ENCODE measurements around the gene ZNF606. TPM values are rescaled to one million over a fixed set of nuclear protein-coding genes. Genes with fewer than 3 reads are reported as not detected.
A peak's percentile ranks its signal among the peaks of the same experiment; 100 is the strongest.

Gene ZNF606
- total RNA-seq, 1 donor from 2014 or later, result 6.4 TPM

DNA sequence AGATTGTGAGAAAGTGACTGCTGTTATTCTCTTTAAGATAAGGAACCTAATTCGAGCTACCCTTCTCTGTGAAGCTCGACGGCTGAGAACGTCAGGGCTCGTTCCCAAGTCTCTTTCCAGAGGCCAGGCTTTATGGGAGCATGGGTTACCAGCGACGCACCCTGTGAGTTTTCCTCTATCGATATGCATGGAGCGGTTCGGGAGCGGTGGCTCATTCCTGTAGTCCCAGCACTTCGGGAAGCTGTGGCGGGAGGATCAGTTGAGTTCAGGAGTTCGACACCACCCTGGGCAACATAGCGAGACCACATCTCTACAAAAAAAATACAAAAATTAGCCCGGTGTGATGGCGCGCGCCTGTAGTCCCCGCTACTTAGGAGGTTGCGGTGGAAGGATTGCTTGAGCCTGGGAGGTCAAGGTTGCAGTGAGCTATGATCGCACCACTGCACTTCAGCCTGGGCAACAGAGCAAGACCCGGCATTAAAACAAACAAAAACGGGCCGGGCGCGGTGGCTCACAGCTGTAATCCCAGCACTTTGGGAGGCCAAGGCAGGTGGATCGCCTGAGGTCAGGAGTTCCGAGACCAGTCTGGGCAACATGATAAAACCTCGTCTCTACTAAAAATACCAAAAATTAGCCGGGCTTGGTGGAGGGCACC is 681 bp upstream of the ZNF606 start:
- Mint-ChIP-seq H3K27me3 (ENCODE audit: insufficient read depth) (no peaks in the 10 kb centered on the region), H3K9me3 (peaks cover 67% of the 10 kb centered on the region)
- intact Hi-C loops (cut with micrococcal nuclease), result loop anchor here (2.0 to 10.0 kb wide), 3 partner anchors 152 to 302 kb away; partner anchors contain the start of genes ERVK3-1 and ZNF274

DNA sequence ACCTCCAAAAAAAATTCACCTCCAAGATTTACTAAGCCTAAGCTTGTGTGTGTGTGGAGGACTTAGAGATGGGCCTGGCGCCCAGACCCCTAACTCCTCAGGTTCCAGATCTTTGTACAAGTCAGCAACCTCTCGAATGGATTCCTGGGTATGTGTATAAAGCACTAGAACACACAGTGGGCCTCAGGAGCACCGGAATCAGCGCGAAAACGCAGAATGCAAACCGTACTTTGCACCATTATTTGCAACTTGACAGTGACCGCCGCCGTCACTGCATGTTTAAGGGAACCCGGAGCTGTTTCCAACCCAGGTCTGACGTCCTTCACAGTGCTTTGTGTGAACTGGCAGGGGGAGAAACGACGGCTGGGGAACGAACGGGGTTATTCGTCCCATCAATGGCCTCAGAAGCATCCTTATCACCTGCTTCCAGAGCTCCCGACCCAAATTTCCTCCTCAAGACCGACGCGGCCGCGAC is 688 bp downstream of the ZNF606 start:
- intact Hi-C loops (cut with micrococcal nuclease), result loop anchor here (1.0 to 10.0 kb wide), 9 partner anchors 55 to 613 kb away; partner anchors contain the start of genes ERVK3-1, ZNF256, ZNF274 and ZNF417
- H3K4me1 Mint-ChIP-seq (ENCODE audit: low read depth), result peaks cover 20% of the 10 kb centered on the region
- no peaks in the 10 kb centered on the region for H3K27me3 Mint-ChIP-seq (ENCODE audit: insufficient read depth)
- peaks cover 58% of the 10 kb centered on the region for H3K36me3 Mint-ChIP-seq (ENCODE audit: low read depth)
- DNase-seq (ENCODE audit: low spot score), result peak; percentile 21
- H3K27ac Mint-ChIP-seq, result peak overlapping the region; percentile 40
- peaks cover 67% of the 10 kb centered on the region for H3K9me3 Mint-ChIP-seq
- H3K4me3 Mint-ChIP-seq, result peak overlapping the region; percentile 75

More for the DNA sequence above, 681 bp upstream of the ZNF606 start:
- Mint-ChIP-seq H3K4me1 (ENCODE audit: low read depth) (peaks cover 20% of the 10 kb centered on the region), H3K27ac (peak overlapping the region; percentile 67), H3K4me3 (peak overlapping the region; percentile 84), H3K36me3 (ENCODE audit: low read depth) (peaks cover 62% of the 10 kb centered on the region)
- no peak for DNase-seq (ENCODE audit: low spot score)

DNA sequence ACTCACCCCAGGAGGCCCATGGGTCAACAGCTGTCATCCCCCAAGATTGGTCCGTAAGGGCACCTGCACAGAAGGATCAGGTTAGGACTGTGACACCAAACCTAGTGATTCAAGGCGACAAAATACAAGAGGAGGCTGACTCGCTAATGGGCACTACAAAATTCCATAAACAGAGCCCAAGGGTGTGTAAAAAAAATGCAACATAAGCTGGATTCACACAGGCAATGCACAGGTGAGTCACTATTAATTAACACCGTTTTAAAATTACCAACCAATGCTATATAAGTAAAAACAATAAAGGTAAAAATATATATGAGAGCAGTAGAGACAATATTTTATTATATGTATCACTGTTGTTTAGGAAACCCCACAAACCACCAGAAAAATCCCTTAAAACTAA is 1.9 kb downstream of the ZNF606 start:
- Mint-ChIP-seq H3K4me3 (peak overlapping the region; percentile 75), H3K9me3 (peaks cover 68% of the 10 kb centered on the region)

DNA sequence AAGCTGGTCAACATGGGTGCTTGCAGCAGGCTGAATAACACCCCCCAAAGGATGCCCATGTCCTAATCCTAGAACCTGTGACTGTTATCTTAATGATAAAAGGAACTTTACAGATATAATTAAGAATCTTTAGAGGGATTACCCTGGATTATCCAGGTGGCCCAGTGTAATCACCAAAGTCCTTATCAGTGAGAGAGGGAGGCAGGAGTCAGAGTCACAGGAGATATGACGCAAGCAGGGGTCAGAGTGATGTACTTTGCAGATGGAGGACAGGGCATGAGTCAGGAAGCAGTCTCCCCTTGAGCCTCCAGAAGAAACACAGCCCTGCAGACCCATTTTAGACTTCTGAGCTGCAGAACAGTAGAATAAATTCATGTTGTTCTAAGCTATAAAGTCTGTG is 9.8 kb downstream of the ZNF606 start:
- Mint-ChIP-seq H3K4me1 (ENCODE audit: low read depth) (no peaks in the 10 kb centered on the region), H3K27ac (no peak overlapping the region), H3K4me3 (no peak overlapping the region), H3K36me3 (ENCODE audit: low read depth) (peaks cover 22% of the 10 kb centered on the region), H3K9me3 (peaks cover 71% of the 10 kb centered on the region), H3K27me3 (ENCODE audit: insufficient read depth) (no peaks in the 10 kb centered on the region)
- intact Hi-C loops (cut with micrococcal nuclease), result no loop called here
- no peak for DNase-seq (ENCODE audit: low spot score)

More for the DNA sequence above, 1.9 kb downstream of the ZNF606 start:
- intact Hi-C loops (cut with micrococcal nuclease), result loop anchor here (10.0 kb wide), 2 partner anchors 184 to 304 kb away; partner anchors contain the start of genes ERVK3-1 and ZNF274
- peaks cover 55% of the 10 kb centered on the region for H3K36me3 Mint-ChIP-seq (ENCODE audit: low read depth)
- H3K27ac Mint-ChIP-seq, result no peak overlapping the region
- H3K4me1 Mint-ChIP-seq (ENCODE audit: low read depth), result peaks cover 20% of the 10 kb centered on the region
- no peak for DNase-seq (ENCODE audit: low spot score)
- no peaks in the 10 kb centered on the region for H3K27me3 Mint-ChIP-seq (ENCODE audit: insufficient read depth)

DNA sequence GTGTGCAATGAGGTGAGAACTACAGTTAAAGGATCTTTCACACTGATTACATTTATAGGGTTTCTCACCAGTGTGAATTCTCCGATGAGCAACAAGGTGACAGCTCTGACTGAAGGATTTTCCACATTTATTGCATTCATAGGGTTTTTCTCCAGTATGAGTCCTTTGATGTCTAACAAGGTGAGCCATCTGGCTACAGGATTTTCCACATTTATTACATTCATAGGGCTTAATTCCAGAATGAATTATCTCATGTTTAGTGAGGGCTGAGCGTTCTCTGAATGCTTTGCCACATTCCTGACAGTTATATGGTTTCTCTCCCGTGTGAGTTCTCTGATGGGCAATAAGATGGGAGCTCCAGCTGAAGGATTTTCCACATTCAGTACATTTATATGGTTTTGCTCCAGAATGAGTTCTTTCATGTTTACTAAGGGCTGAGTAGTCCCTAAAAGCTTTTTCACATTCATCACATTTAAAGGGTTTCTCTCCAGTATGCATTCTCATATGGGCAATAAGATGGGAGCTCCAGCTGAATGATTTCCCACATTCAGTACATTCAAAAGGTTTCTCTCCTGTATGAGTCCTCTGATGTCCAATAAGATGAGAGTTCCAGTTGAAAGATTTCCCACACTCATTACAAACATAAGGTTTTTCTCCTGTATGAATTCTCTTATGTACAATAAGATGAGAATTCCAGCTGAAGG is 23.9 kb downstream of the ZNF606 start:
- no peaks in the 10 kb centered on the region for H3K4me1 Mint-ChIP-seq (ENCODE audit: low read depth)
- H3K4me3 Mint-ChIP-seq, result no peak overlapping the region

DNA sequence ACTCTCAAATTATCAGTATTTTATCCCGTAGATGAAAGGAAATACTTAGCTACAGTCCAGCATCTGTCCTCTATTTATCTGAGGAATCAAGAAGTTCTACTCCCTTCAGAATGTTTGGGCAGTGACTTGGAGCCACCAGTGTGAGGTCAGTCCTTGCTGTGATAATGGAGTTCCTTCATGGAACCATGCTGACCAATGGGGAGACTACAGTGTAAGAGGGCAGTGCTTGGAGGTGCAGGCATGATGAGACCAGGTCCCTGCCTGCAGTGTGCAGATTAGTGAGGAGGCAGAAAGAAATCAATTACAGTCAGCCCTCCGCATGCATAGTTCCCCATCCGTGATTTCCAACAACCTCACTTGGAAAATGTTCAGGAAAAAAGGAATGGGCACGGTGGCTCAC is 28.2 kb downstream of the ZNF606 start, which contains the start of gene C19orf18:
Gene C19orf18 (minus strand): TSS at position 101 of the 400 bp plus-strand sequence. CDS start 102 bp downstream, outside the sequence.
- DNase-seq (ENCODE audit: low spot score), result no peak
- Mint-ChIP-seq H3K36me3 (ENCODE audit: low read depth) (peaks cover 12% of the 10 kb centered on the region), H3K27me3 (ENCODE audit: insufficient read depth) (peaks cover 3% of the 10 kb centered on the region), H3K4me1 (ENCODE audit: low read depth) (no peaks in the 10 kb centered on the region), H3K27ac (no peak within 1 kb of the TSS), H3K4me3 (no peak within 1 kb of the TSS), H3K9me3 (peaks cover 70% of the 10 kb centered on the region)
- intact Hi-C loops (cut with micrococcal nuclease), result no loop called here

More for the DNA sequence above, 23.9 kb downstream of the ZNF606 start:
- intact Hi-C loops (cut with micrococcal nuclease), result no loop called here
- Mint-ChIP-seq H3K9me3 (peaks cover 85% of the 10 kb centered on the region), H3K27ac (no peak overlapping the region), H3K36me3 (ENCODE audit: low read depth) (peaks cover 40% of the 10 kb centered on the region), H3K27me3 (ENCODE audit: insufficient read depth) (peaks cover 3% of the 10 kb centered on the region)
- no peak for DNase-seq (ENCODE audit: low spot score)

DNA sequence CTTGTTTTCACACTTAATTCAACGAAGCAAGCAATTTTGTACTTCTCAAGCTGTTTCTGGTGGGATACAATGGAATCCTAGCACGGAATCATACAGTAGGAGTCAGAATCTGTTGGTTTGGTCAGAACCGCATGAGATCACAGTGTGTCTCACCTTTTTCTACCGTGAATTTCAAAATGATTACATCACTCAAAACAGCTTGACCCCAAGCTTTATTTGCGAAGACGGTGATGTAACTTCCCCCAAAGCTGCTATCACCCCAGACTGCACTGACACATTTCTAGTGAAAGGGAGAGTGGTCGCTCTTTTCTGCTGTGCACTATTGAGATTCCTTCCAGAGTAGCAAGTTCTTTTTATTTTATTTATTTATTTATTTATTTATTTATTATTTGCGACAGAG is 37.9 kb downstream of the ZNF606 start:
- Mint-ChIP-seq H3K9me3 (peaks cover 39% of the 10 kb centered on the region), H3K4me3 (no peak overlapping the region), H3K27ac (no peak overlapping the region), H3K27me3 (ENCODE audit: insufficient read depth) (no peaks in the 10 kb centered on the region), H3K4me1 (ENCODE audit: low read depth) (no peaks in the 10 kb centered on the region), H3K36me3 (ENCODE audit: low read depth) (no peaks in the 10 kb centered on the region)
- DNase-seq (ENCODE audit: low spot score), result no peak
- intact Hi-C loops (cut with micrococcal nuclease), result no loop called here

DNA sequence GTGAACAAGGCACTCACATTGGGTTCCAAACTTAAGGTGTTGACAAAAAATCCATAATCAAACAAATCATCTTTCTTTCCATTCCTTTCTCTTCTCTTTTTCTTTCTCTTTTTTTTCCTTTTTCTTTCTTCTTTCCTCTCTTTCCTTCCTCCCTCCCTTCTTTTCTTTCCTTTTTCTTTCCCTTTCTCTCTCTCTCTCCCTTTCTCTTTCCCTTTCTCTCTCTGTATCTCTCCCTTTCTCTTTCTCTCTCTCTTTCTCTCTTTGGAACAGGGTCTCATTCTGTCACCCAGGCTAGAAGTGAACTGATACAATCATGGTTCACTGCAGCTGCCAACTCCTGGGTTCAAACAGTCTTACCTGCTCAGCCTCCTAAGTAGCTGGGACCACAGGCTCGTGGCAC is 40.8 kb downstream of the ZNF606 start:
- H3K27ac Mint-ChIP-seq, result no peak overlapping the region
- peaks cover 41% of the 10 kb centered on the region for H3K9me3 Mint-ChIP-seq
- no peaks in the 10 kb centered on the region for H3K36me3 Mint-ChIP-seq (ENCODE audit: low read depth)
- intact Hi-C loops (cut with micrococcal nuclease), result no loop called here
- DNase-seq (ENCODE audit: low spot score), result no peak
- H3K4me1 Mint-ChIP-seq (ENCODE audit: low read depth), result no peaks in the 10 kb centered on the region
- H3K27me3 Mint-ChIP-seq (ENCODE audit: insufficient read depth), result no peaks in the 10 kb centered on the region
- H3K4me3 Mint-ChIP-seq, result no peak overlapping the region

DNA sequence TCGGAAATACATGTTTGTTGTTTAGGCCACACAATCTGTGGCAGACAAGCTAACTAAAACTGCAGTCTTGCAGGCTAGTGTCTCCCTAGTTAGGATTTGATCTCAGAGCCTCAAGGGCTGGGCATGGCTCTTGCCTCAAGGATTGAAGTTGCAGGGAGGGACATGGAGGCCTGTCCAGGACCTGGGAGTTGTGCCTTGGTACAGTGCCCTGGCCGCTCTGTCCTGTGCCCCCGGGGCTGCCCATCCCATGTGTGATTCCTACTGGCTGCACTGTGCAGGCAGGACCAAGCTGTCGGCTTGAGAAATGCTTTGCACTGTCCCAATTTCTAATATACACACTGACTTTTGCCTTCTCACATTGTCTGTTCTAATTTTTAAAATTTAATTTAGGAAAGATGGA is 47.6 kb downstream of the ZNF606 start:
- no peak for DNase-seq (ENCODE audit: low spot score)
- no peaks in the 10 kb centered on the region for H3K4me1 Mint-ChIP-seq (ENCODE audit: low read depth)
- peaks cover 56% of the 10 kb centered on the region for H3K9me3 Mint-ChIP-seq
- H3K27me3 Mint-ChIP-seq (ENCODE audit: insufficient read depth), result no peaks in the 10 kb centered on the region
- intact Hi-C loops (cut with micrococcal nuclease), result no loop called here
- no peak overlapping the region for H3K27ac Mint-ChIP-seq
- no peak overlapping the region for H3K4me3 Mint-ChIP-seq
- no peaks in the 10 kb centered on the region for H3K36me3 Mint-ChIP-seq (ENCODE audit: low read depth)

DNA sequence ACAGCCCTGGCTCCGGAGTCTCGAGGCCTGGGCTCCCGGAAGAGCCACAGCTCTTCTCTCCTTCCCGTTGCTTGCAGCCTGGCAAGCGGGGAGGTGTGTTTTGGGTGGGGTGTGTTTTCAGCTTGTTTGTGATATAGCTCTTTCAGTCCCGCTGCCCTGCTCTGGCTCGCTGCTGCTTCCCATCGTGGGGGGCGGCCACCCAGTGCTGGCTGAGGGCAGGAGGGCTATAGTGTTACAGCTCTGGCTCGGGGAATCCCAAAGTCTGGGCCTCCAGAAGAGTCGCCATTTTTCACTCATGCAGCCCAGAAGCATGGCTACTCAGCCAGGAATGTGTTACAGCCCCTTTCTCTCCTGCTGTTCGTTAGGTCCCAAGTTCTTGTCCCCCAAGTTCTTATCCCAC is 52.9 kb downstream of the ZNF606 start:
- H3K4me1 Mint-ChIP-seq (ENCODE audit: low read depth), result peaks cover 12% of the 10 kb centered on the region
- intact Hi-C loops (cut with micrococcal nuclease), result no loop called here
- no peak for DNase-seq (ENCODE audit: low spot score)
- peaks cover 14% of the 10 kb centered on the region for H3K36me3 Mint-ChIP-seq (ENCODE audit: low read depth)
- H3K4me3 Mint-ChIP-seq, result no peak overlapping the region
- no peaks in the 10 kb centered on the region for H3K27me3 Mint-ChIP-seq (ENCODE audit: insufficient read depth)
- peaks cover 52% of the 10 kb centered on the region for H3K9me3 Mint-ChIP-seq
- H3K27ac Mint-ChIP-seq, result no peak overlapping the region

DNA sequence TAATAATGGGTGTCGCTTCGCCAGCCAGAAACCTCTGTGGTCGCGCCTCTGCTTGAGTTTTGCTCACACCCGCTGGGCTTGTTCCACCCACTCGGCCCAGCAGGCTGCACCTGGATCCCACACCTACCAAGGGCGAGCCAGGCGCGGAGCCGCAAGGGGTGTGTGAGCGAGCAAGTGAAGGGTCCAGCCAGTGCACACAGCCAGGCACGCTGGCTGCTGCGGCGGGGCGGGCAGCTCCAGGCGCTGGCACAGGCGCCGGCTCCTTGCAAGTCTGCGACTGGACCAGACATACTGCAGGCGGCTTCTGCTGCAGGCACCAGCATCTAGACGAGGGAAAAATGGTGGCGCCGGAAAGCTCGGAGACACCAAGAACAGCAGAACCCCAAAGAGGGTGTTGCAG is 53.3 kb downstream of the ZNF606 start:
- Mint-ChIP-seq H3K36me3 (ENCODE audit: low read depth) (peaks cover 18% of the 10 kb centered on the region), H3K27me3 (ENCODE audit: insufficient read depth) (no peaks in the 10 kb centered on the region), H3K4me3 (no peak overlapping the region), H3K9me3 (peaks cover 52% of the 10 kb centered on the region), H3K4me1 (ENCODE audit: low read depth) (peaks cover 12% of the 10 kb centered on the region), H3K27ac (no peak overlapping the region)
- intact Hi-C loops (cut with micrococcal nuclease), result no loop called here
- no peak for DNase-seq (ENCODE audit: low spot score)

DNA sequence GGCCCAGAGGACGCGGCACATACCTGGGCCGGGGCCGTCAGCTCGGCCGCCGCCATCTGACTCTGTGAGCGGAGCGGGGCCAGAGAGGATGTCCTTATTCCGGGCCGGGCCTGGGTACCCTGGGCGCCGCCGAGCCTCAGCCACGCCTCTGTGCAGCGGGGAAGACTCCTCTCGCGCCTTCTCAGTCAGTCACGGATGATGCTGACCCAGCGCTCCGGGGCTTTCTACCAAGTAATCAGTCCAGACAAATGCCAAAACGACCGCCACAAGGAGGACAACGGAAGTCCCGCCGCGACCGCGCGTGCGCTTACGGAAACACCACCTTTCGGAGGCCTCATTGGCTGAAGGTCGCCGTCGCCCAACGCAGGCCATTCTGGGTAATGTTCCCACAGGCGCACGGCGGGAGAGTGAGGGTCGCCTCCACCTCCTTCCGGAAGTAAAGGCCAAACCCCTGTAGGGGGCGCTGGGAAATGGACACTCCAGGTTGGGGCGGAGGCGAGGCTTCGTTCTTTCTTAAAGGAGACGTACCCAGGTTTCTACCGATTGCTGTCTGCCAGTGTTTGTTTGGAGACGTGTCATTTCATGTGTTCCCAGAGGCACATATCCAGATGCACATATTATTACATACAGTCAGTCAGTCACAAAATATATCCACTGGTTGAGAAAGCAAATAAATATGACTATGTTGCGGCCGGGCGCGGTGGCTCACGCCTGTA is 55.0 kb downstream of the ZNF606 start, which contains the start of gene ZNF256:
Gene ZNF256 (minus strand): TSS at position 288 of the 716 bp plus-strand sequence. CDS start 232 bp downstream, at position 56.
- H3K27ac Mint-ChIP-seq, result peak within 1 kb of the TSS; percentile 89
- peaks cover 56% of the 10 kb centered on the region for H3K9me3 Mint-ChIP-seq
- peaks cover 32% of the 10 kb centered on the region for H3K36me3 Mint-ChIP-seq (ENCODE audit: low read depth)
- no peaks in the 10 kb centered on the region for H3K27me3 Mint-ChIP-seq (ENCODE audit: insufficient read depth)
- peak within 1 kb of the TSS; percentile 94 for H3K4me3 Mint-ChIP-seq
- H3K4me1 Mint-ChIP-seq (ENCODE audit: low read depth), result peaks cover 12% of the 10 kb centered on the region
- intact Hi-C loops (cut with micrococcal nuclease), result loop anchor here (1.0 kb wide), 3 partner anchors 31 to 368 kb away; partner anchors contain the start of genes ZNF417 and ZNF606
- DNase-seq (ENCODE audit: low spot score), result peak; percentile 78
